Nucleus accumbens (tissue), 56 donors: ENCODE results near the gene TAAR2.
"Not testable (repeated sequence)": the region's sequence is repeated elsewhere in the genome, so short reads cannot be mapped to it uniquely, and the experiment has no call there.

Experiments
- DNase-seq, 56 donors: peaks; one replicate each; lab custom pipeline; 2025; lab: John Stamatoyannopoulos, UW

Gene TAAR2

DNA sequence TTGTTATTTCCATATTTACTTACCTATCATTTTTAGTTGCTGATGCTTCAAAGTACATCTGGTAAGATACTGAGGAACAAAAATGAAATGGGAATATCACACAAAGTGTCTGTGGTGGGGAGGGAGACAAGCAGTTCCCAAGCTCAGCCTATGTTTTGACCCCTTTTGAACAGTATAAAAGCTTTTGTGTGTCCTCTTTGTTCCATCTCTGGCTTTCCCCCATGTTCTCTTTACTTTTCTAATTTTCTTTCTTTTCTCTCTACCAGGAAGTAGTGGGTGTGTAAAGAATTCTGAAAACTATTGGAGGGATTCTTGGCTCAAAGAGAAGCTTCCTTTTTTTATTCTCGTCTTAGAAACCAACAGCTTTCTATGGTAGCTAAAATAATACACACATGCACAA is 7.4 kb downstream of the TAAR2 start:
- DNase-seq: no peak

DNA sequence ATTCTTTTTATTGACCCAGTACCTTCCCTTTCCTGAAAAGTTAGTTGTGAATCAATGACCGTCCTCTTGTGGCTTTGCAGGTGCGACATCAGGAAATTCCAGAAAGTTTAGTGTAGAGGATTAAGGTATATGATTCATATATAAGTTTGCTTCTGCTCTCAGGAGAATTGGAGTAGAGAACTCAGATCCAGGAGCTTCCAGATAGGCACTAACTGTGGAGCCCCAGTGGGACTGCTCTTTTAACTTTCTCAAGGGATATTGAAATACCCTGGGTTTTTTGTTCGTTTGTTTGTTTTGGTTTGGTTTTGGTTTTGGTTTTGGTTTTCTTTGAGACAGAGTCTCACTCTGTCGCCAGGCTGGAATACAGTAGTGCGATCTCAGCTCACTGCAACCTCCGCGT is 9.5 kb downstream of the TAAR2 start:
- no peak for DNase-seq

DNA sequence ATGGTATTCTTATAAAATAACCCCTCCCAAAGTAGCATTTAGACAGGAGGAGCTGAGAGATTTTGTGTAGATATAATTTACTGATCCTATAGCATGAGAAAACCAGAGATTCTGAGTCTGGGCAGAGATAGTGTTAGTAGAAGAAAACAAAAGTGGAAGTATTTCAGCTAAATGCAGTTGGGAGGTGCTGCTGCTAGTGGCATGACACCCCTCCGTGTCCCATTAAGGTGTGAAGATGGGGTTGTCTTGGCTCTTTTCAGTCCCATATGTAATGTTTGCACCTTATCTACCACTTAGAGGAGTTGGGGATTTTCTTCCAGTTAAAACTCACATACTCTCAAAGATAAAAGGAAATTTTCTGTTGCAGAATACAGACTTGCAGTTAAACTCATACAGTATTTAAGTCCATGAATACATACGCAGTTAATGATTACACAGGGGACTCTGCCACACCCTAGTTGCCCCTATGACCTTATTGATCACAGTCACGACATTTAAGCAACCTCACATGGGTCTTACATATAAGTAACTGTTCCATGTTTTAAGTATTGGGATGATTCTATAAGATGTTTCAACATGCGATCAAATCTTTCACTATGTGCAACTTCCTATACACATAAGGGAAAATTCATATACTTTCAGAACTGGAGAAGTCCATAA is 11.5 kb downstream of the TAAR2 start:
- no peak for DNase-seq

DNA sequence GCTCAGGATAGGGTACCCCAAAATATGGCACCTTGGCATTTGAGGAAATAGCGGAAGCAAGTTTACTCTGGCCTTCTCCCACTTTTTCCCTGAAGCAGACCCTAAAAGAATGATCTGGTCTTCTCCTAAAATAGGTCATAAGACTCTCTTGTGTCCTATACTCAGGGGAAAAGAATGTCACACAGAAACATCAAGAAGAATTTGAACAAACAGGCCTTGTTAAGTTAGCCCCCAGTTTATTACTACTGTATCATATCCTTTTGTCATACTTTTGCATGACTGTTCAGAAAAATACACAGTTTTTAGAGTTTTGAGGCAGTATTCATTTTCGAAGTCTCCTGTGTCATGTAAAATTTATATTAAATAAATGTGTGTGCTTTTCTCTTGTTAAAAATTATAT is 12.5 kb downstream of the TAAR2 start:
- DNase-seq: no peak

DNA sequence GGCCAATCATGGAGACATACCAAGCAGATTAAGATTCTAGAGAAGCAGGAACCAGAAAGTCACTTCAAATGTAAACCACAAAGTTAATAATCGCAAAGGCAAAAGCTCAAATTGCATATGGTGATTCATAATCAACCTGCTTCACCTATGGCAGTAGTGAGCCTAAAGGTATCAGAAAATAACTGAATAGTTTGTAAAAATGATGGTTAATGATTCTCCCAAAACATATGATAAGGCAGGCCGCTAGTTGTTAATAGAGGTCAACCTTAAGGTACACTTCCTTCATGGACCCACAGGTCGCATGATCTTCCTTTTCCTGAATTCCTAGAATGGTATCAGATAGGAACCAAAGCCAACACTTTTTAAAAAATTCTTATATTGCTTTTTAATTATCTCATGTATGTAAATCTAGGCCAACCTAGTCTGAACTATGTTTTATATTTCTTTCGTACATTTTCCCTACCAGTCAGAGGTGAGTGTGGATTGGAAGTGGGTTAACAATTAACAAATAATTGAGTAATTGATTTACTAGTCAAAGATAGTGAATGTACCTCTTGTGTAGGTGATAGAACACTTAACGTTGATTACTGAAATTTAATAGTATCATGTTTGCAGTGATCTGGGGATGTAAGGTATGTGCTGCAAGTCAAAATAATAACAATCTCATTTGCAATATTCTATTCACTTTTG is 16.4 kb downstream of the TAAR2 start:
- DNase-seq: no peak

DNA sequence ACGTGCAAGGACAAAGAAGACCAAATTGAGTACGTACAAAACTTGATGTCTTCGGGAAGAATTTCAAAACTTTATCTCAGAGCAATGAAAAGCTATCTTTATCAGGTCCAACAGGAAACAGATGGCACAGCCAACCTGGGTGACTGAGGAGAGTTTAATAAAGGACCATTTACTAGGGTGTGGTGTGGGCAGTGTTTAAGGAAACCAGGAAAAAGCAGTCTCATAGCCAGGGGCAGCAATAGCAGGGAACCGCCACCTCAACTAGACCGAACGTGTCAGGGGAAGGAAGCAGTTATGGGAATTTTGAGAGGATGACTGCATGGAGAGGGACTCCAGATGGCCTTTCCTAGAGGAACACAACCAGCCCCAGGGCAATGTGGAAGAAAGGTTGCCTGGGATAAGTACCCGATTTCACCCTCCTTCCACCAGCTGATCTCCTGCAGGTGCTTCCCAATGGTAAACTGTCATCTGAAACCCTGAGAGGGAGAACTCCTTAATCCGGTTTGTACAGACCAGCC is 19.4 kb downstream of the TAAR2 start:
- no peak for DNase-seq

DNA sequence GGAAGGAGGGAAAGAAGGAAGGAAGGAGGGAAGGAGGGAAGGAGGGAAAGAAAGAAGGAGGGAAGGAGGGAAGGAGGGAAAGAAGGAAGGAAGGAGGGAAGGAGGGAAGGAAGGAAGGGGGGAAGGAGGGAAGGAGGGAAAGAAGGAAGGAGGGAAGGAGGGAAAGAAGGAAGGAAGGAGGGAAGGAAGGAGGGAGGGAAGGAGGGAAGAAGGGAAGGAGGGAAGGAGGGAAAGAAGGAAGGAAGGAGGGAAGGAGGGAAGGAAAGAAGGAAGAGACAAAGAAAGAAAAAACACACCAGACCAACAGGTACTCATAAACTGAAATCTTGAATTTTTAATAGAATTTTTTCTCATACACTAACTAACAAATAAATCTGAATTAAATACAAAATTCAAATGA is 23.2 kb downstream of the TAAR2 start:
- DNase-seq: not testable (repeated sequence)

DNA sequence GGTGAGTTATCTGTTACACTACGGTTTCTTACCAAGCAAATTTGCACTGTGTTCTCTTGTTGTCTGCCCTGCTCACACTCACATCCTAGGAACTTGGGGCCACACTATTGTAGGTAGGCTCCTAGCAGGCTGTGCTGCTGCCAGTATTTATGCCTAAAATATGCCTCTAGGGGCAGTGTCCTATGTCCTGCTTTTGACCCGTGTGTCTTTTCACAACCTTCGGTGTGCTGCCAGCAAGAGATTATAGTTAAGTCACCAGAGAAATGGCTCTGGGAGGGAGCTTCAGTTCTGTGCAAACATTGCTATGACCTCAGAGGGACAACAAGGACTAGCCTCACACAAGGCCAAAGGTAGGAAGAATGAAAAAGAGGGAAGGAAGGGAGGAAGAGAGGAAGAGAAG is 25.6 kb downstream of the TAAR2 start:
- no peak for DNase-seq

DNA sequence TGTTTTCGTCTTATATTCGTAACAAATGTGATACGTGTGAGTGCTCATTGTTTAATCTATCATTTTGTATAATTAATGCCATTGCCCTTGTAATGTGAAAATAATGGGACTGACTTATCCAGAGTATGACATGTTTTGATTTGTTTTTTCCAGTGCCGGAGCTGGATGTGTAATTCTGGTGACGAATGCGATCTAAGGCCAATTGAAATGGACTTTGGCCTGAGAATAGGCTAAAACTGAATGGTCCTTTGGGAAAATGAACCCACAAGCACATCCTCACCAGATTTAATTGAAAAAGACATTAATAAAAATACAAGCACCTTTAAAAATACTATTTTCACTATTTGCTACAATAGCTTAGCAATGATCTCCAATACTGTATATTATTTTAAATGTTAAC is 27.9 kb downstream of the TAAR2 start:
- DNase-seq: no peak

DNA sequence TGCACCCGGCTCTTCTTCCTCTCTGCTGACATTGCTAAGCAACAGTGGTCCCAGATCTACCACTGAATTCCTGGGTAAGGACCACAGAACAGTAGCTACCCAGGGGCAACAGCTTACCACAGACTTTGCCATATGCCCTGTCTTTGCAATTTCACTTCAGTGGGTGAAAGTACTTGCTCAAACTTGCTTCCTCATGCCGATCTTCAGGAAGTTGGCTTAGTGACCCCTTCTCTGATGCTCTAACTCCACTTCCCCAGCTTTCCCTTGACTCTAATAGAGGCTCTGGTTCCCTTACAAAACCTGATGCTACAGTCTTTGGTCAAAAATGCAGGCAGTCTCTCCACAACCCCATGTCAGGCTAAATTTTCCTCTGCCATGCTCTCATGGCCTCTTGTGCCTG is 31.2 kb downstream of the TAAR2 start:
- no peak for DNase-seq

DNA sequence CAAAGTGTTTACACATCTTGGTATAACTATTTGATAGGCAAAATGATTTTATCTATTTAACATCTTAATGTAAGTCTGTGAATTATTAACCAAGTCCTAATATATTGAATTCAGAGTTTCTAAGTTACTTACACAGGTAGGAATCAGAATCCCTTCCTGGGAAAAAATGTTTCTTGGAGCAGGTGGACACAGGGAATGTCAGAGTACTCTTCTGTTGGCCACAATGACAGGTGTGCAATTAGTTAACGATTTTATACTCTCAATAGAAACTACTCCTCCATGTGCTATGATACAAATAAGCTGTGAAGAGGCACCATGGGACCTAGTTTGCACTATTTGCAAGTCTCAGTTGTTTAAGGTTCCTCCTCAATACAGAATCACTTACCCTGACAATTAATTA is 33.7 kb downstream of the TAAR2 start:
- DNase-seq: no peak

DNA sequence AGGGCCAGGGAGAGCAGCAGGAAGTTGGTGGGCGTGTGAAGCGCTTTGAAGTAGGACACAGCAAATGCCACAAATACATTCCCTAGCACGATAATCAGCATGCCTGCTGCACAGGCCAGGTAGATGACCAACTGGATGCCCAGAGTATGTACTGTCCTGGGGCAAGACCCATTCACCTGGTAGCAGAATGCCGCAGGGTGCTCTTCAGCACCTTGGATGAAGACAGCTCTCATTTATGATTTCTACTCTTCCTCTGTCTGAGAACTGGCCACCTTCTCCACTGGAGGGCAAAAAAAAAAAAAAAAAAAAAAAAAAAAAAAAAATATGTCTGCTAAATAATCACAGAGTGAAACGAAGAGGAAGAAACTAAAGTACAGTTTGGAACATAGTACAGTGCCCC is 34.6 kb downstream of the TAAR2 start, which contains the start of gene TAAR5:
Gene TAAR5 (minus strand): TSS at position 288 of the 400 bp plus-strand sequence. CDS start 55 bp downstream, at position 233.
- DNase-seq: no peak

DNA sequence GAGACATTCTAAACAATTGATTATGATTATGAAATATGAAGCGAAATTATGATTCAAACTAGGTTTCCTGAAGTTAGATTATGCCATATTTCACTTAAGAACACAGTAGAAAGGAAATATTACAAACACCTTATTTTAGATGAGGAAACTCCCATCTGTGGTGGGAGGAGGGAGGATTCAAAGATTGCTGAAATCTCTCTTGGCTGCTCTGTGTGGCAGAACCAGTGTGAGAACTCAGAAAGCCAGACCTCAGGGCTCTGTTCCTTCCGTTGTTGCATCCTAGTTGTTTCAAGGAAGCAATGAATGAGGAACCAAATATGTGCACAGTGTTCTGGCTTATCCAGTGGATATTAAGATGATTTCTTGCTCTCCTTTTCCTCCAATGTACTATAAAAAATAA is 36.7 kb downstream of the TAAR2 start:
- DNase-seq: no peak

DNA sequence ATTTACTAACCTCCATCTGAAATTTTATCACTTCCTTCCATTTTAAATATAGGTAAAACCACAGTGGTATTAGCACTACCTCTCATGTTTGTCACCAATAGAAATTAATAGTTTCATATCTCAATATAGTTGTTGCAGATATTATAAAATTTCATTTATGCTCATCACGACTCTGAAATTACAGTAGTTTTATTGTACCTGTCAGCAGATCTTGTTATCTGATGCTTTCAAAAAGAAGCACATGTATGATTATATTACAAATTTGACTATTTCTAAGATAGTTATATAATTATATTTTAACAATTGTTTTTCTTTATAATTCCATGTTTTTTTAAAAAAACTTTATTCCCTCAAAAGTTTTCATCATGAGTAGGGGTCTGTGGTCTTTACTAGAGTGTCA is 39.4 kb downstream of the TAAR2 start:
- no peak for DNase-seq

DNA sequence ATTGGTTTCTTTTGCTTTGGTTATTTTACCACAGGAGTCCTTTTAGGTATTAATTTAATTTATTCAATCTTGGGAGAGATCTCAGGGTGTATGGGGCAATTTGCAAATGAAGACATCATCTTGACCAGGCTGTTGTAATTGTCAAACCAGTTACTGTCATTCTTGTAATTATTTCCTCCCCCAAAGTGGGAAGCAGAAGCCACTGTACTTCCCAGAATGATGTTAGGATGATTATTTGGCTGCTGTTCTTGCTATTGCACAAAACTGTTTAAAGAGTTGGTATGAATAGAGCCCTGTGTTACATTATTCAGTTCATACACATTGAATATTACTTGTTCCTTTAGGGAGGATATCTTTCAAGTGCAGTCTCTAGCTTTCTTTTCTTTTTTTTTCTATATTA is 52.3 kb downstream of the TAAR2 start:
- DNase-seq: no peak

DNA sequence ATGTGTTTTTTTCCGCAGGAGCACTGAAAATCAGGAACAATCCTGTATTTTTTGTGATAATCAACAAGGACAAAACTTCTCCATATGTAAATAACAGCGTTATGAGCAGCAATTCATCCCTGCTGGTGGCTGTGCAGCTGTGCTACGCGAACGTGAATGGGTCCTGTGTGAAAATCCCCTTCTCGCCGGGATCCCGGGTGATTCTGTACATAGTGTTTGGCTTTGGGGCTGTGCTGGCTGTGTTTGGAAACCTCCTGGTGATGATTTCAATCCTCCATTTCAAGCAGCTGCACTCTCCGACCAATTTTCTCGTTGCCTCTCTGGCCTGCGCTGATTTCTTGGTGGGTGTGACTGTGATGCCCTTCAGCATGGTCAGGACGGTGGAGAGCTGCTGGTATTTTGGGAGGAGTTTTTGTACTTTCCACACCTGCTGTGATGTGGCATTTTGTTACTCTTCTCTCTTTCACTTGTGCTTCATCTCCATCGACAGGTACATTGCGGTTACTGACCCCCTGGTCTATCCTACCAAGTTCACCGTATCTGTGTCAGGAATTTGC is 53.8 kb downstream of the TAAR2 start, which contains the start of gene TAAR6:
Gene TAAR6 (plus strand): TSS at position 102 of the 557 bp plus-strand sequence. CDS start 0 bp downstream, at position 102.
- DNase-seq: peak in 48 of 56 donors; percentile 4 to 74 (median 32)

DNA sequence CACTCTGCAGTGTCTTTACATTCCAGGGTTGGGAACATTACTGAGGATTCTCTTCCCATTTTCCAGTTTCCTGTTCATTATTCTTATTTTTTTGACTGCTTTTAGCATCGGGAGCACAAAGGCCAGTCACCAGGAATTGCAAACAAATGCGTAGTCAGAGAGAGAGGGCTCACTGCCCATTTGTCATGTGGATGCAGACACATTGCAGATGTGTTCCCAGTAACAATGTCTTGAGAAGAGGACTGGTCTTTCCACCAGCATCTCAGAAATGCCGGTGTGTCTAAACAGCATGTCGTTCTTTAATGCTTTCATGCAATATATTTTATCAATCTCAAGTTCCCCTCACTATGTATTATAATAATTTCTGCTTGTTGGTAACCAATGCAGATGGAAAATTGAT is 54.9 kb downstream of the TAAR2 start:
- peak in 44 of 56 donors; percentile 2 to 80 (median 46) for DNase-seq

DNA sequence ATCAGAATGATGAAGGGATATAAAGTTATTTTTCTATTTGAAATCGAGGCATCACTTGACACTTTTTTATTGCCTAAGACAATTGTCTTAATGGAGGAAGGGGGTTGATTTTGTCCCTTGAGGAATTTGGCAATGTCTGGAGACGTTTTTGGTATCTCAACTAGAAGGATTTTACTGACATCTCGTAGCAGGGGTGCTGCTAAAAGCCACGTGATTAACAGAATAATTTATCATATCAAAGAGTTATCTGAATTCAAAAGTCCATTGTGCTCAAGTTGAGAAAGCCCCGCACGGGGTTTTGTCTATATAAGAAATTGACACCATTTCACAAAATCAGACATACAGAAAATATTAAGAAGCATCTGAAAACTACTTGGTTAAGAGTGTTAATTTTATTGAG is 55.5 kb downstream of the TAAR2 start:
- DNase-seq: no peak

DNA sequence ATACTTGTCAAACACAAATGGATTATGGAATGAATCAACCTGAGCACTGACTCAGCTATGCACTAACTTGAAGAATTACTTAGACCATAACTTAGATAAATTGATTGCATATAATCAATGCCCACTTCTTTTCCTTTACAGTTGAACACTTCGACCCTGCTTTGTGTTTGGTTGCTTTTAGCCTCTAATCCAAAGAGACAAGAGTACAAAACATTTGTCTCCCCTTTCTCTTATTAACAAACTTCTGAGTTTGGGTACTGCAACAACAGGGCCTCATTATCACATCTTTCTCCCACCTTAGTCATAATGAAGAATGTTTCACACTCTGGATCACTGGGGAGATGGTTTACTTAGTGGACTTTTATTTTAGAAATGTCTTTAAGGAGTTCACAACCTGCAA is 56.5 kb downstream of the TAAR2 start:
- no peak for DNase-seq
